Kidney epithelial cell (primary cell): ENCODE measurements around the gene ELOVL6. TPM values are rescaled to one million over a fixed set of nuclear protein-coding genes. Genes with fewer than 3 reads are reported as not detected.

Experiments
- DNase-seq: peaks from one replicate; pipeline ENCODE4 v3.0.0-alpha.2; 2010; ENCODE audit warnings: low read depth
- H3K27me3 ChIP-seq: 2 replicates; pipeline ENCODE4 v1.6.0; 2011; ENCODE audit warnings: low read length; ENCODE audit not compliant: control insufficient read depth, insufficient read depth
- H3K36me3 ChIP-seq: 2 replicates; pipeline ENCODE4 v1.5.1; 2011; ENCODE audit warnings: low read length; ENCODE audit not compliant: control insufficient read depth, insufficient read depth
- H3K4me3 ChIP-seq: 2 replicates; pipeline ENCODE4 v1.5.1; 2011; ENCODE audit warnings: low read depth, mild to moderate bottlenecking, control low read depth, low read length
- total RNA-seq: library from RNA; depleted of rRNA; stranded (reverse); fragments of >200 nt; gene quantifications from 2 replicates; pipeline ENCODE4 v1.2.3, GENCODE V29; 2015
- TF ChIP-seq, protein P1 (sequence below): IDR thresholded peaks from 2 replicates; pipeline ENCODE4 v1.5.1; 2011; ENCODE audit warnings: mild to moderate bottlenecking, moderate library complexity, low read length, control low read depth, inconsistent platforms; ENCODE audit not compliant: insufficient read depth, poor library complexity, severe bottlenecking

Gene ELOVL6
- total RNA-seq, 1 donor from 2014 or later, result 21.6 TPM

DNA sequence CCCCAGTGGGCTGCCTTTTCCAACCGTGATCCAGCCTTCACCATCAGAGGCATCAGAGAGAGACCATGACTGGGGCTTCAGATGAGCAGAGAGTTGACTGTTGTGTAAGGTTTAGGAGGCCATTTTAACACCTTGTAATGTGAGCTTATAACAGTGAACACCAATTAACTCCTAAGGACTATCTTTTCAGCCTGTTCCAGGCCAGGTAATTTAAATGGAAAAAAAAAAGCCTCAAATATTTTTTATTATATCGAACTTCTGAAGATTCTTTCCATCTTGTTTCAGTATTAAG, 13.3 kb upstream of the ELOVL6 start:
- no peaks in the 10 kb centered on the region for H3K36me3 ChIP-seq
- H3K4me3 ChIP-seq, result no peak overlapping the region
- no peak for DNase-seq
- no peaks in the 10 kb centered on the region for H3K27me3 ChIP-seq
- TF ChIP-seq, protein P1, sequence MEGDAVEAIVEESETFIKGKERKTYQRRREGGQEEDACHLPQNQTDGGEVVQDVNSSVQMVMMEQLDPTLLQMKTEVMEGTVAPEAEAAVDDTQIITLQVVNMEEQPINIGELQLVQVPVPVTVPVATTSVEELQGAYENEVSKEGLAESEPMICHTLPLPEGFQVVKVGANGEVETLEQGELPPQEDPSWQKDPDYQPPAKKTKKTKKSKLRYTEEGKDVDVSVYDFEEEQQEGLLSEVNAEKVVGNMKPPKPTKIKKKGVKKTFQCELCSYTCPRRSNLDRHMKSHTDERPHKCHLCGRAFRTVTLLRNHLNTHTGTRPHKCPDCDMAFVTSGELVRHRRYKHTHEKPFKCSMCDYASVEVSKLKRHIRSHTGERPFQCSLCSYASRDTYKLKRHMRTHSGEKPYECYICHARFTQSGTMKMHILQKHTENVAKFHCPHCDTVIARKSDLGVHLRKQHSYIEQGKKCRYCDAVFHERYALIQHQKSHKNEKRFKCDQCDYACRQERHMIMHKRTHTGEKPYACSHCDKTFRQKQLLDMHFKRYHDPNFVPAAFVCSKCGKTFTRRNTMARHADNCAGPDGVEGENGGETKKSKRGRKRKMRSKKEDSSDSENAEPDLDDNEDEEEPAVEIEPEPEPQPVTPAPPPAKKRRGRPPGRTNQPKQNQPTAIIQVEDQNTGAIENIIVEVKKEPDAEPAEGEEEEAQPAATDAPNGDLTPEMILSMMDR, result no peak

- no peak for DNase-seq
- TF ChIP-seq, protein P1, result peak; percentile 81
- Histone ChIP-seq H3K36me3 (no peaks in the 10 kb centered on the region), H3K4me3 (no peak overlapping the region), H3K27me3 (no peaks in the 10 kb centered on the region)
Measured at GRCh38 chr4:110211007-110211769, 12.8 kb upstream of the ELOVL6 start.

GRCh38 chr4:110208419-110208818, 10.0 kb upstream of the ELOVL6 start:
- TF ChIP-seq, protein P1, result no peak
- no peak overlapping the region for H3K4me3 ChIP-seq
- no peaks in the 10 kb centered on the region for H3K27me3 ChIP-seq
- DNase-seq, result no peak
- no peaks in the 10 kb centered on the region for H3K36me3 ChIP-seq

GRCh38 chr4:110207233-110207632, 8.8 kb upstream of the ELOVL6 start:
- TF ChIP-seq, protein P1, result no peak
- H3K27me3 ChIP-seq, result no peaks in the 10 kb centered on the region
- no peak overlapping the region for H3K4me3 ChIP-seq
- no peak for DNase-seq
- H3K36me3 ChIP-seq, result no peaks in the 10 kb centered on the region

GRCh38 chr4:110202024-110202423, 3.6 kb upstream of the ELOVL6 start:
- no peak overlapping the region for H3K4me3 ChIP-seq
- H3K36me3 ChIP-seq, result no peaks in the 10 kb centered on the region

More at GRCh38 chr4:110202024-110202423, 3.6 kb upstream of the ELOVL6 start:
- no peak for DNase-seq
- TF ChIP-seq, protein P1, result no peak
- no peaks in the 10 kb centered on the region for H3K27me3 ChIP-seq
